Gastrocnemius medialis (tissue), 4 donors: Measurements from ENCODE around the gene ANKRD31. TPM values are rescaled to one million over a fixed set of nuclear protein-coding genes. Genes with fewer than 3 reads are reported as not detected.
"Not testable (repeated sequence)": the region's sequence is repeated elsewhere in the genome, so short reads cannot be mapped to it uniquely, and the experiment has no call there.

Source experiments
- ATAC-seq, 2 donors: fragments of 150-250 bp; one replicate each; pipeline ENCODE4 v1.9.1; 2016
- DNase-seq, 2 donors: peaks; one replicate each; pipeline ENCODE4 v3.0.0-alpha.2; 2019
- H3K27ac ChIP-seq, 4 donors: fragments of 200-600 bp; sonication (generic); 1 replicate in 1 of 4; 2 replicates in 3 of 4; pipeline ENCODE4 v1.5.1; 2016 to 2018; ENCODE audit warnings: mild to moderate bottlenecking in 2 of 4, moderate library complexity in 1 of 4
- H3K27me3 ChIP-seq, 3 donors: fragments of 200-600 bp; sonication (generic) in 2 of 3; 1 replicate in 1 of 3; 2 replicates in 2 of 3; pipeline versions ENCODE4 v1.5.1 to v1.6.0; 2016 to 2019; ENCODE audit warnings: mild to moderate bottlenecking in 1 of 3, moderate library complexity in 1 of 3
- H3K36me3 ChIP-seq, 2 donors: fragments of 200-600 bp; sonication (generic) in 1 of 2; one replicate each; pipeline ENCODE4 v1.5.1; 2017 to 2018
- H3K4me1 ChIP-seq, 2 donors: fragments of 200-600 bp; sonication (generic) in 1 of 2; one replicate each; pipeline ENCODE4 v1.5.1; 2016 to 2017; ENCODE audit warnings: mild to moderate bottlenecking in 2 of 2
- H3K4me3 ChIP-seq, 4 donors: fragments of 200-600 bp; sonication (generic) in 3 of 4; 1 replicate in 1 of 4; 2 replicates in 3 of 4; pipeline ENCODE4 v1.5.1; 2016 to 2019; ENCODE audit warnings: mild to moderate bottlenecking in 2 of 4
- H3K9me3 ChIP-seq, 3 donors: fragments of 200-600 bp; sonication (generic) in 2 of 3; 1 replicate in 1 of 3; 2 replicates in 2 of 3; pipeline ENCODE4 v1.5.1; 2016 to 2019
- CTCF ChIP-seq, 5 experiments: fragments of 450-650 bp in 3 of 5; fragments of 200-600 bp in 2 of 5; sonication (generic) in 2 of 5; IDR thresholded peaks in 4 of 5; conservative IDR thresholded peaks in 1 of 5; 1 replicate in 4 of 5; 2 replicates in 1 of 5; pipeline ENCODE4 v1.5.1; 2016 to 2019; ENCODE audit warnings: antibody characterized with exemption in 5 of 5, mild to moderate bottlenecking in 3 of 5, moderate library complexity in 3 of 5
- POLR2A ChIP-seq, 2 donors: fragments of 450-650 bp; IDR thresholded peaks; one replicate each; pipeline ENCODE4 v1.6.1; 2017; ENCODE audit warnings: antibody characterized with exemption in 2 of 2, mild to moderate bottlenecking in 2 of 2, moderate library complexity in 2 of 2
- in situ Hi-C, 4 donors: fragments of 200-750 bp; cut with MboI; loops; one replicate each; pipeline versions ENCODE4 v1.15.0 to v1.8.0; 2017; ENCODE audit warnings: low sequenced_read_pairs in 4 of 4
- intact Hi-C: fragments of 100-400 bp; cut with DNase I; formaldehyde crosslinking; loops from one replicate; pipeline ENCODE4 v1.15.1; 2023; ENCODE audit warnings: low total_unique reads
- total RNA-seq, 4 donors: library from RNA; depleted of rRNA; stranded (reverse); fragments of >200 nt; gene quantifications; one replicate each; pipeline versions ENCODE4 v1.1.0 to v1.2.3, GENCODE V29; 2016

The ANKRD31 gene
- total RNA-seq, 4 donors from 2014 or later = 0.03 TPM; not detected in 3

DNA sequence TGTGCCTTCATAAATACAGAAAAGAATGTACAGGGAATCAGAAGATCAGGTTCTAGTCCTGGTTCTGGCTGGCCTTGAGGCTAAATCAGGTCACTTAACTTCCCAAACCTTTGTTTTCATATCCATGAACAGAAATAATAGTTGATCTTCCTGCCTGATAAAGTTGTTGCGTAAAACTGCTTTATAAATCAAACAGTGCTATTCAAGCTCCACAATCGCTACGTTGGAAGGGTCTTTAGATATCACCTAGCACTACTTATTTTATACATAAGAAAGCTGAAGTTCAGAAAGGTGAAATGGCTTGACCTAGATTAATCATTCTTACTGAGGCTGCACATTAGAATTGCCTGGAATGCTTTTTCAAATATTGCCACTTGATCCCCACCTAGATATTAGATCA, 148.0 kb downstream of the ANKRD31 start:
- intact Hi-C loops = no loop called here
- ATAC-seq = no peak

DNA sequence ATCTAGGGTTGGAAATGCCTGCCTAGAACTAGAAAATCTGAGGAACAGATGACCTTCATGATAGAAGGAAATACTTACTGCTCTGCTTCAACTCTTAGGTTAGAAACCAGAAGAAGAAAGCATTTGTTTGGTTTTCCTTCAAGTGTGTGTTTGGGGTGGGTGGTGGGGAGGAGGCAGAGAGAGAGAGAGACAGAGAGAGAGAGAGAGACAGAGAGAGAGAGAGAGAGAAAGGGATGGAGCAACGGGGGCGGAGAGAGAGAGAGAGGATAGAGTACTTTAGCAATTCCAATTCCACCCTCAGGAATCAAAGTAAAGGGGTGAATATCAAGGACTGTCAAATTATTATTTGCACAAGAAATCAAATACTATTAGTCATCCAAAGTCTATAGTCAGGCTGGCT, 155.2 kb downstream of the ANKRD31 start:
- Histone ChIP-seq H3K4me1 (no peaks in the 10 kb centered on the region), H3K27me3 (no peaks in the 10 kb centered on the region), H3K27ac (no peak overlapping the region), H3K4me3 (no peak overlapping the region), H3K9me3 (no peaks in the 10 kb centered on the region), H3K36me3 (no peaks in the 10 kb centered on the region)
- in situ Hi-C loops = no loop called here
- DNase-seq (no peak), ATAC-seq (no peak)
- TF ChIP-seq CTCF (IDR thresholded peaks at IDR 0.05 in 4 of 5, conservative IDR thresholded peaks at IDR 0.05 in 1 of 5) (no peak), POLR2A (IDR thresholded peaks at IDR 0.05) (no peak)
- intact Hi-C loops = no loop called here

More for the DNA sequence above, 148.0 kb downstream of the ANKRD31 start:
- no peak for TF ChIP-seq CTCF (IDR thresholded peaks at IDR 0.05 in 4 of 5, conservative IDR thresholded peaks at IDR 0.05 in 1 of 5)
- no peak for TF ChIP-seq POLR2A (IDR thresholded peaks at IDR 0.05)
- Histone ChIP-seq H3K4me1 (no peaks in the 10 kb centered on the region), H3K36me3 (no peaks in the 10 kb centered on the region), H3K4me3 (no peak overlapping the region), H3K27ac (no peak overlapping the region), H3K9me3 (no peaks in the 10 kb centered on the region), H3K27me3 (no peaks in the 10 kb centered on the region)
- in situ Hi-C loops = no loop called here
- DNase-seq = no peak

DNA sequence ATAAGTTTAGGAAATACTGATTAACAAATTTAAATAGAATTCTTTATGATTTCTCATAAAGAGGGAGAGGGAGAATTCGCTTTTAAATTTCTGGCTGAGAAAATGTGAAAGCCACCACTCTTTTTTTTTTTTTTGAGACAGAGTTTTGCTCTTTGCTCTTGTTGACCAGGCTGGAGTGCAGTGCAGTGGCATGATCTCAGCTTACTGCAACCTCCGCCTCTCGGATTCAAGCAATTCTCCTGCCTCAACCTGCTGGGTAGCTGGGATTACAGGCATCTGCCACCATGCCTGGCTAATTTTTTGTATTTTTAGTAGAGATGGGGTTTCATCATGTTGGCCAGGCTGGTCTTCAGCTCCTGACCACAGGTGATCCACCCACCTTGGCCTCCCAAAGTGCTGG, 157.3 kb downstream of the ANKRD31 start:
- DNase-seq, H3K27ac ChIP-seq, ATAC-seq, H3K4me3 ChIP-seq, H3K27me3 ChIP-seq, H3K4me1 ChIP-seq, H3K9me3 ChIP-seq, in situ Hi-C loops, intact Hi-C loops, H3K36me3 ChIP-seq: not testable (repeated sequence)

GRCh38 chr5:75078027-75078426, 158.7 kb downstream of the ANKRD31 start:
- DNase-seq = no peak
- intact Hi-C loops = no loop called here

DNA sequence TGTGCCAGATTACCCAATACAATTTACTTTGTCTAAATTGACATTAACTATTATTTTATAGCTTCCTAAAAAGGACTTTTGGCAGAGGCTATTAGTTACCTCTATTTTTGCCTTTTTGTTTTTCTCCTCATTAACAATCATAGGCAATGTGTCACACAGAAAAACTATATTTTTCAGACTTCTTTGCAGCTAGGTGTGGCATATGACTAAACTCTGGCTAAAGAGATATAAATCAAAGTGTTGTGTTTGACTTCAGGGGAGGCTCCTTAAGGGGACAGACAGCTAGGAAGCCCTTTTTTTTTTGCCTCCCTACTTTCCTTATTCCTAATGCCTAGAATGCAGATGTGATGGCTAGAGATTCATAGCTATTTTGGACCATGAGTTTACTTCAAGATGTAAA, 164.6 kb downstream of the ANKRD31 start:
- no peaks in the 10 kb centered on the region for H3K27me3 ChIP-seq
- intact Hi-C loops (no loop called here), in situ Hi-C loops (no loop called here)
- H3K27ac ChIP-seq = no peak overlapping the region
- H3K36me3 ChIP-seq = no peaks in the 10 kb centered on the region
- H3K9me3 ChIP-seq = no peaks in the 10 kb centered on the region
- ATAC-seq (no peak), DNase-seq (no peak)
- H3K4me3 ChIP-seq = no peak overlapping the region
- no peak for TF ChIP-seq CTCF (IDR thresholded peaks at IDR 0.05 in 4 of 5, conservative IDR thresholded peaks at IDR 0.05 in 1 of 5)
- no peak for TF ChIP-seq POLR2A (IDR thresholded peaks at IDR 0.05)
- no peaks in the 10 kb centered on the region for H3K4me1 ChIP-seq

More at GRCh38 chr5:75078027-75078426, 158.7 kb downstream of the ANKRD31 start:
- TF ChIP-seq POLR2A (IDR thresholded peaks at IDR 0.05) (no peak), CTCF (IDR thresholded peaks at IDR 0.05 in 4 of 5, conservative IDR thresholded peaks at IDR 0.05 in 1 of 5) (no peak)
- Histone ChIP-seq H3K27ac (no peak overlapping the region), H3K4me1 (no peaks in the 10 kb centered on the region), H3K36me3 (no peaks in the 10 kb centered on the region), H3K27me3 (no peaks in the 10 kb centered on the region), H3K4me3 (no peak overlapping the region), H3K9me3 (no peaks in the 10 kb centered on the region)
- ATAC-seq = no peak
- in situ Hi-C loops = no loop called here
